ENCODE measurements around the gene LSM14A. TPM values are rescaled to one million over a fixed set of nuclear protein-coding genes. Genes with fewer than 3 reads are reported as not detected.
A peak's percentile ranks its signal among the peaks of the same experiment; 100 is the strongest.
"Not testable (repeated sequence)": the region's sequence is repeated elsewhere in the genome, so short reads cannot be mapped to it uniquely, and the experiment has no call there.

Gene LSM14A
- total RNA-seq, 1 experiment from 2014 or later: 171 TPM

DNA sequence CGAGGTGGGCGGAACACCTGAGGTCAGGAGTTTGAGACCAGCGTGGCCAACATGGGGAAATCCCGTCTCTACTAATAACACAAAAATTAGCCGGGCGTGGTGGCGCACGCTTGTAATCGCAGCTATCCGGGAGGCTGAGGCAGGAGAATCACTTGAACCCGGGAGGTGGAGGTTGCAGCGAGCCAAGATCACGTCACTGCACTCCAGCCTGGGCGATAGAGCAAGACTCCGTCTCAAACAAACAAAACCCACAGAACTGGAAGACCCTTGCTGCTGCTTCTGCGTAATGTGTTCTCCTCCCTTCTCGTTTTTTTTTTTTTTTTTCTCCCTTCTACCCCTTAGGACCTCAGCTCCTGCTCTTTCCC is 81.4 kb downstream of the LSM14A start:
- not testable (repeated sequence) for H4K20me1 ChIP-seq (ENCODE audit: insufficient read depth, low read depth, low read length); H3K27me3 ChIP-seq (ENCODE audit: low read length); H3K27ac ChIP-seq (ENCODE audit: low read length); H3K9me2 ChIP-seq (replicated peaks; ENCODE audit: insufficient read depth, low read length); DNase-seq; H3K36me3 ChIP-seq (ENCODE audit: insufficient read depth, low read length); H3K9me3 ChIP-seq (ENCODE audit: low read length)
- Histone ChIP-seq H3K4me3 (ENCODE audit: low read length) (peak overlapping the region; percentile 92), H3K79me2 (ENCODE audit: low read length) (peaks cover 42% of the 10 kb centered on the region), H3K4me2 (ENCODE audit: low read depth, low read length, poor library complexity, severe bottlenecking) (peak overlapping the region; percentile 92), H2AFZ (ENCODE audit: low read length) (peak overlapping the region; percentile 24), H3K4me1 (ENCODE audit: low read length) (peaks cover 22% of the 10 kb centered on the region), H3K9ac (ENCODE audit: low read length) (peak overlapping the region; percentile 92)

- Histone ChIP-seq H3K9me3 (ENCODE audit: low read length) (no peaks in the 10 kb centered on the region), H3K9me2 (replicated peaks; ENCODE audit: insufficient read depth, low read length) (no peaks in the 10 kb centered on the region), H3K36me3 (ENCODE audit: insufficient read depth, low read length) (no peaks in the 10 kb centered on the region), H2AFZ (ENCODE audit: low read length) (peak within 1 kb of the TSS; percentile 98), H3K27ac (ENCODE audit: low read length) (peak within 1 kb of the TSS; percentile 55), H3K27me3 (ENCODE audit: low read length) (no peaks in the 10 kb centered on the region), H3K9ac (ENCODE audit: low read length) (peak within 1 kb of the TSS; percentile 92), H4K20me1 (ENCODE audit: insufficient read depth, low read depth, low read length) (no peaks in the 10 kb centered on the region), H3K4me2 (ENCODE audit: low read depth, low read length, poor library complexity, severe bottlenecking) (peak within 1 kb of the TSS; percentile 92), H3K4me1 (ENCODE audit: low read length) (peaks cover 22% of the 10 kb centered on the region), H3K79me2 (ENCODE audit: low read length) (peaks cover 47% of the 10 kb centered on the region), H3K4me3 (ENCODE audit: low read length) (peak within 1 kb of the TSS; percentile 92)
- DNase-seq: peak; percentile 93
Measured at GRCh38 chr19:34254046-34254697, 81.9 kb downstream of the LSM14A start, which contains the start of gene GARRE1. Gene GARRE1, plus strand, starts transcription at chr19:34254554. Its CDS starts 45,920 bp downstream, at chr19:34300474.

DNA sequence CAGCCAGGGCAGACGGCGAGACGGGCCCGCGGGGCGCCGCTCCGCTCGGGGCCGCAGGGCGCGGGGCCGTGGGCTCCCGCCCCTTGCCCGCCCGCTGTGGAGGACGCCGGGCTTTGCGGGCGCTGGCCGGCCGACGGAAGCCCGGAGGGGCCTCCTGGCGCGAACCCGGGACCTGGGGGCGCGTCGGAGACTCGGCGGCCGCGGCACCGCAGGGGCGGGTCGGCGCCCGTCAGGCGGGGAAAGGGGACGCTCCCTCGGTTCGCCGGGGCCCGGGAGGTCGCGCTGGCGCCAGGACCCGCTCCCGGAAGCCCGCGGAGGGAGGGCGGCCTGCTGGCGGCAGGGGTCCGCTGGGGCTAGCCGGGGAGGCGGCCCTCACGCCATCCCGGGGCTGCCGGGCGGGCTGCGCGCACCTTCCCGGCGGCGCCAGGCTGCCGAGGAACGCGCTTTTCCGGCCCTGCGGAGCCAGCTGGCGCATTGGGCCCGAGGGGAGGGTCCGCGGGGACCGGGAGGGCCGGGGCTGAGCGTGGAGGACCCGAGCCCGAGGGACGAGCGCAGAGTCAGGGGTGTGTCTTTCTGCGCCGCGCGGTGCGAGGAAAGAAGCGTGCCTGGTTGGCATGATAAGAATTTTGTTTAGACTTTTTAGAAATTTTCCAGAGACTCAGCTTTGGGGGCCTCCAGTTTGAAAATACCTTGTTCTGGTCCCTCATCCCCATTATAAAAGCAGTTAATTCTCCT is 82.6 kb downstream of the LSM14A start:
- peak overlapping the region; percentile 84 for H2AFZ ChIP-seq (ENCODE audit: low read length)
- DNase-seq: peak; percentile 69

GRCh38 chr19:34255546-34255945 is 83.2 kb downstream of the LSM14A start:
- no peaks in the 10 kb centered on the region for H4K20me1 ChIP-seq (ENCODE audit: insufficient read depth, low read depth, low read length)
- H3K79me2 ChIP-seq (ENCODE audit: low read length): peaks cover 58% of the 10 kb centered on the region
- peak overlapping the region; percentile 91 for H3K9ac ChIP-seq (ENCODE audit: low read length)
- H3K4me1 ChIP-seq (ENCODE audit: low read length): peaks cover 22% of the 10 kb centered on the region
- H3K4me2 ChIP-seq (ENCODE audit: low read depth, low read length, poor library complexity, severe bottlenecking): peak overlapping the region; percentile 79
- DNase-seq: no peak
- H3K4me3 ChIP-seq (ENCODE audit: low read length): peak overlapping the region; percentile 69
- no peaks in the 10 kb centered on the region for H3K9me2 ChIP-seq (replicated peaks; ENCODE audit: insufficient read depth, low read length)
- H2AFZ ChIP-seq (ENCODE audit: low read length): no peak overlapping the region
- H3K9me3 ChIP-seq (ENCODE audit: low read length): no peaks in the 10 kb centered on the region
- H3K36me3 ChIP-seq (ENCODE audit: insufficient read depth, low read length): no peaks in the 10 kb centered on the region
- H3K27me3 ChIP-seq (ENCODE audit: low read length): no peaks in the 10 kb centered on the region
- peak overlapping the region; percentile 32; the same call in 1 of the 2 replicates for H3K27ac ChIP-seq (ENCODE audit: low read length)

More for the DNA sequence above, 82.6 kb downstream of the LSM14A start:
- no peaks in the 10 kb centered on the region for H3K9me3 ChIP-seq (ENCODE audit: low read length)
- H3K4me2 ChIP-seq (ENCODE audit: low read depth, low read length, poor library complexity, severe bottlenecking): peak overlapping the region; percentile 79
- no peaks in the 10 kb centered on the region for H3K9me2 ChIP-seq (replicated peaks; ENCODE audit: insufficient read depth, low read length)
- H3K79me2 ChIP-seq (ENCODE audit: low read length): peaks cover 53% of the 10 kb centered on the region
- H3K36me3 ChIP-seq (ENCODE audit: insufficient read depth, low read length): no peaks in the 10 kb centered on the region
- H3K9ac ChIP-seq (ENCODE audit: low read length): peak overlapping the region; percentile 91
- H4K20me1 ChIP-seq (ENCODE audit: insufficient read depth, low read depth, low read length): no peaks in the 10 kb centered on the region
- peaks cover 22% of the 10 kb centered on the region for H3K4me1 ChIP-seq (ENCODE audit: low read length)
- peak overlapping the region; percentile 32 for H3K27ac ChIP-seq (ENCODE audit: low read length)
- no peaks in the 10 kb centered on the region for H3K27me3 ChIP-seq (ENCODE audit: low read length)
- peak overlapping the region; percentile 69 for H3K4me3 ChIP-seq (ENCODE audit: low read length)

GRCh38 chr19:34256835-34257558 is 84.7 kb downstream of the LSM14A start:
- Histone ChIP-seq H3K4me3 (ENCODE audit: low read length) (no peak overlapping the region), H3K27me3 (ENCODE audit: low read length) (no peaks in the 10 kb centered on the region), H3K79me2 (ENCODE audit: low read length) (peaks cover 72% of the 10 kb centered on the region), H4K20me1 (ENCODE audit: insufficient read depth, low read depth, low read length) (no peaks in the 10 kb centered on the region), H3K9me2 (replicated peaks; ENCODE audit: insufficient read depth, low read length) (no peaks in the 10 kb centered on the region), H3K9ac (ENCODE audit: low read length) (no peak overlapping the region), H3K27ac (ENCODE audit: low read length) (no peak overlapping the region), H3K36me3 (ENCODE audit: insufficient read depth, low read length) (no peaks in the 10 kb centered on the region), H2AFZ (ENCODE audit: low read length) (no peak overlapping the region), H3K4me1 (ENCODE audit: low read length) (peaks cover 22% of the 10 kb centered on the region), H3K9me3 (ENCODE audit: low read length) (no peaks in the 10 kb centered on the region), H3K4me2 (ENCODE audit: low read depth, low read length, poor library complexity, severe bottlenecking) (no peak overlapping the region)
- peak; percentile 40 for DNase-seq

- DNase-seq: no peak
- Histone ChIP-seq H3K9me2 (replicated peaks; ENCODE audit: insufficient read depth, low read length) (no peaks in the 10 kb centered on the region), H3K4me2 (ENCODE audit: low read depth, low read length, poor library complexity, severe bottlenecking) (no peak overlapping the region), H3K4me1 (ENCODE audit: low read length) (peaks cover 25% of the 10 kb centered on the region), H4K20me1 (ENCODE audit: insufficient read depth, low read depth, low read length) (no peaks in the 10 kb centered on the region), H3K27me3 (ENCODE audit: low read length) (no peaks in the 10 kb centered on the region), H3K9me3 (ENCODE audit: low read length) (no peaks in the 10 kb centered on the region), H2AFZ (ENCODE audit: low read length) (no peak overlapping the region), H3K79me2 (ENCODE audit: low read length) (peaks cover 75% of the 10 kb centered on the region), H3K36me3 (ENCODE audit: insufficient read depth, low read length) (no peaks in the 10 kb centered on the region), H3K9ac (ENCODE audit: low read length) (no peak overlapping the region), H3K4me3 (ENCODE audit: low read length) (no peak overlapping the region), H3K27ac (ENCODE audit: low read length) (no peak overlapping the region)
Measured at GRCh38 chr19:34257559-34257924, 85.2 kb downstream of the LSM14A start.

DNA sequence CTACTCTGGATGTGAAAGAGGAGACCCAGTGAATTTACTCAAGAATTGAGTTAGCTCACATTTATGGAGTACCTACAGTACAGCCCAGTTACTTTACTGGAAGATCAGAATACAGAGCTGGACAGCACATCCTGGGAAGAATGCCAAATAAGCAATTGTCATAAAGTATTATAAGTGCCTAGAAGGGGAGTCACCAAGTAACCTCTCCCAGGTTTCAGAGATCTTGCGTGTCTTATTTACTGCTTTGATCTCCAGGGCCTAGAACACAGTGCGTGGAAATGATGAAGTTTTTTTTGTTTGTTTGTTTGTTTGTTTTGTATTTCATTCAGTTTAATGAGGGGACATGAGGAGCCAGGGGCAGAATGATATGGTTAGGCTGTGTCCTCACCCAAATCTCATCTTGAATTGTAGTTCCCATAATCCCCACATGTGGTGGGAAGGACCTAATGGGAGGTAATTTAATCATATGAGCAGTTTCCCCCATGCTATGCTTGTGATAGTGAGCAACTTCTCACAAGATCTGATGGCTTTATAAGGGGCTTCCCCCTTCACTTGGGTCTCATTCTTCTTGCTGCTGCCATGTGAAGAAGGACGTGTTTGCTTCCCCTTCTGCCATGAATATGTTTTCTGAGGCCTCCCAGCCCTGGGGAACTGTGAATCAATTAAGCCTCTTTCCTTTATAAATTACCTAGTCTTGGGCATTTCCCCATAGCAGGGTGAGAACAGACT is 87.2 kb downstream of the LSM14A start:
- Histone ChIP-seq H3K4me2 (ENCODE audit: low read depth, low read length, poor library complexity, severe bottlenecking) (no peak overlapping the region), H3K36me3 (ENCODE audit: insufficient read depth, low read length) (no peaks in the 10 kb centered on the region), H3K9me2 (replicated peaks; ENCODE audit: insufficient read depth, low read length) (no peaks in the 10 kb centered on the region), H3K4me1 (ENCODE audit: low read length) (peaks cover 17% of the 10 kb centered on the region), H3K27ac (ENCODE audit: low read length) (no peak overlapping the region), H2AFZ (ENCODE audit: low read length) (no peak overlapping the region), H3K9me3 (ENCODE audit: low read length) (no peaks in the 10 kb centered on the region), H3K27me3 (ENCODE audit: low read length) (no peaks in the 10 kb centered on the region), H3K79me2 (ENCODE audit: low read length) (peaks cover 86% of the 10 kb centered on the region), H3K9ac (ENCODE audit: low read length) (no peak overlapping the region), H4K20me1 (ENCODE audit: insufficient read depth, low read depth, low read length) (no peaks in the 10 kb centered on the region), H3K4me3 (ENCODE audit: low read length) (no peak overlapping the region)
- no peak for DNase-seq

Data from Karpas-422 (cell line).